GM12892 (cell line): ENCODE results near the gene RGS9.

Experiments
- POLR2A ChIP-seq: IDR thresholded peaks from 2 replicates; pipeline ENCODE4 v1.6.1; 2011; ENCODE audit warnings: low read depth, low read length, control low read depth
- POLR2AphosphoS5 ChIP-seq: IDR thresholded peaks from 2 replicates; pipeline ENCODE4 v1.6.1; 2011; ENCODE audit warnings: low read depth, low read length, control low read depth

- TF ChIP-seq POLR2A (no peak), POLR2AphosphoS5 (no peak)
These were observed 27.6 kb upstream of the RGS9 start for GRCh38 chr17:65109543-65109942.
